ENCODE results near the gene SNX22.

Gene SNX22

GRCh38 chr15:64141798-64142512 lies 9.6 kb upstream of the SNX22 start:
- no peak for TF ChIP-seq FOXP2 (optimal IDR thresholded peaks at IDR 0.05; ENCODE audit: borderline replicate concordance, extremely low read depth, extremely low read length, insufficient read depth)
- TF ChIP-seq TAF1 (IDR thresholded peaks at IDR 0.05; ENCODE audit: borderline replicate concordance, insufficient read depth, low read length), result no peak
- TF ChIP-seq POLR2AphosphoS5 (IDR thresholded peaks at IDR 0.05; ENCODE audit: low read depth, low read length), result no peak
- TF ChIP-seq REST (IDR thresholded peaks at IDR 0.05; ENCODE audit: insufficient read depth in 1 of 2, low read depth in 2 of 2, low read length in 2 of 2), result no peak
- no peak for TF ChIP-seq SIN3A (IDR thresholded peaks at IDR 0.05; ENCODE audit: borderline replicate concordance, insufficient read depth, low read length)

- no peak for TF ChIP-seq SIN3A (IDR thresholded peaks at IDR 0.05; ENCODE audit: borderline replicate concordance, insufficient read depth, low read length)
- TF ChIP-seq TAF1 (IDR thresholded peaks at IDR 0.05; ENCODE audit: borderline replicate concordance, insufficient read depth, low read length), result no peak
- no peak for TF ChIP-seq POLR2AphosphoS5 (IDR thresholded peaks at IDR 0.05; ENCODE audit: low read depth, low read length)
- no peak for TF ChIP-seq REST (IDR thresholded peaks at IDR 0.05; ENCODE audit: insufficient read depth in 1 of 2, low read depth in 2 of 2, low read length in 2 of 2)
- TF ChIP-seq FOXP2 (optimal IDR thresholded peaks at IDR 0.05; ENCODE audit: borderline replicate concordance, extremely low read depth, extremely low read length, insufficient read depth), result no peak
These were observed 8.3 kb upstream of the SNX22 start for GRCh38 chr15:64143276-64143675.

GRCh38 chr15:64144192-64144564 lies 7.4 kb upstream of the SNX22 start:
- TF ChIP-seq SIN3A (IDR thresholded peaks at IDR 0.05; ENCODE audit: borderline replicate concordance, insufficient read depth, low read length), result no peak
- no peak for TF ChIP-seq POLR2AphosphoS5 (IDR thresholded peaks at IDR 0.05; ENCODE audit: low read depth, low read length)
- no peak for TF ChIP-seq FOXP2 (optimal IDR thresholded peaks at IDR 0.05; ENCODE audit: borderline replicate concordance, extremely low read depth, extremely low read length, insufficient read depth)
- TF ChIP-seq REST (IDR thresholded peaks at IDR 0.05; ENCODE audit: insufficient read depth in 1 of 2, low read depth in 2 of 2, low read length in 2 of 2), result no peak
- TF ChIP-seq TAF1 (IDR thresholded peaks at IDR 0.05; ENCODE audit: borderline replicate concordance, insufficient read depth, low read length), result no peak

- TF ChIP-seq SIN3A (IDR thresholded peaks at IDR 0.05; ENCODE audit: borderline replicate concordance, insufficient read depth, low read length) (no peak), FOXP2 (optimal IDR thresholded peaks at IDR 0.05; ENCODE audit: borderline replicate concordance, extremely low read depth, extremely low read length, insufficient read depth) (no peak), POLR2AphosphoS5 (IDR thresholded peaks at IDR 0.05; ENCODE audit: low read depth, low read length) (no peak), TAF1 (IDR thresholded peaks at IDR 0.05; ENCODE audit: borderline replicate concordance, insufficient read depth, low read length) (no peak), REST (IDR thresholded peaks at IDR 0.05; ENCODE audit: insufficient read depth in 1 of 2, low read depth in 2 of 2, low read length in 2 of 2) (no peak)
These were observed 6.8 kb upstream of the SNX22 start for GRCh38 chr15:64144565-64145281.

Measured in PFSK-1 (cell line).